OCI-LY7 (cell line): Measurements from ENCODE around the gene PTPRF. TPM values are rescaled to one million over a fixed set of nuclear protein-coding genes. Genes with fewer than 3 reads are reported as not detected.

Experiments
- BruUV-seq: library from RNA; stranded (reverse); fragments of 400-500 nt; replicated peaks from 2 replicates; lab custom pipeline; 2021; lab: Mats Ljungman, UMichigan
- CTCF ChIA-PET: fragments of 300-600 bp; sonication (Branson Sonifier 250); formaldehyde crosslinking; loops from one replicate; lab custom pipeline; 2022; ENCODE audit warnings: antibody characterized with exemption; ENCODE audit not compliant: unreplicated experiment; lab: Charles Lee
- POLR2A ChIA-PET: fragments of 300-600 bp; sonication (Branson Sonifier 250); formaldehyde crosslinking; loops from one replicate; lab custom pipeline; 2022; ENCODE audit warnings: antibody characterized with exemption; lab: Charles Lee
- DNase-seq: peaks from one replicate; pipeline ENCODE4 v3.0.0-alpha.2; 2015; ENCODE audit warnings: low spot score
- H2AFZ ChIP-seq: fragments of 200-600 bp; sonication (generic), shearing (Covaris generic); 2 replicates; pipeline ENCODE4 v1.6.1; 2014; ENCODE audit warnings: mild to moderate bottlenecking, antibody characterized with exemption, low read length, moderate library complexity
- H3K27ac ChIP-seq: fragments of 200-600 bp; sonication (generic); 2 replicates; pipeline ENCODE4 v1.5.1; 2014; ENCODE audit warnings: mixed run types, low read depth, mild to moderate bottlenecking, moderate library complexity, low read length, inconsistent platforms; ENCODE audit not compliant: poor library complexity, severe bottlenecking
- H3K36me3 ChIP-seq: fragments of 200-600 bp; sonication (generic); 2 replicates; pipeline ENCODE4 v1.6.1; 2014; ENCODE audit warnings: mild to moderate bottlenecking, antibody characterized with exemption, low read length, moderate library complexity, mixed read lengths; ENCODE audit not compliant: insufficient read depth
- H3K4me1 ChIP-seq: fragments of 200-600 bp; sonication (generic); 2 replicates; pipeline ENCODE4 v1.5.1; 2014; ENCODE audit warnings: mild to moderate bottlenecking, low read length; ENCODE audit not compliant: insufficient read depth, poor library complexity, severe bottlenecking
- H3K4me2 ChIP-seq: fragments of 200-600 bp; sonication (generic); 2 replicates; pipeline ENCODE4 v1.6.1; 2014; ENCODE audit warnings: mild to moderate bottlenecking, low read length
- H3K4me3 ChIP-seq: fragments of 200-600 bp; sonication (generic); 2 replicates; pipeline ENCODE4 v1.5.1; 2014; ENCODE audit warnings: mild to moderate bottlenecking, low read depth, low read length; ENCODE audit not compliant: poor library complexity, severe bottlenecking
- H3K79me2 ChIP-seq: fragments of 200-600 bp; sonication (generic); 2 replicates; pipeline ENCODE4 v1.6.1; 2016; ENCODE audit warnings: low read depth, mild to moderate bottlenecking, low read length, moderate library complexity, mixed read lengths; ENCODE audit not compliant: insufficient read depth
- H3K9me2 ChIP-seq: fragments of 200-600 bp; sonication (generic); 2 replicates; pipeline ENCODE4 v1.6.1; 2016; ENCODE audit warnings: mild to moderate bottlenecking, low read length, mixed read lengths; ENCODE audit not compliant: insufficient read depth
- H3K9me3 ChIP-seq: fragments of 200-600 bp; sonication (generic); 2 replicates; pipeline ENCODE4 v1.6.1; 2014; ENCODE audit warnings: mild to moderate bottlenecking, mixed run types, low read length, mixed read lengths
- H4K20me1 ChIP-seq: fragments of 200-600 bp; sonication (generic); 2 replicates; pipeline ENCODE4 v1.6.1; 2014; ENCODE audit warnings: mild to moderate bottlenecking, antibody characterized with exemption, low read length, moderate library complexity, mixed read lengths; ENCODE audit not compliant: insufficient read depth
- EZH2phosphoT487 ChIP-seq: fragments of 200-600 bp; sonication (generic); IDR thresholded peaks from 2 replicates; pipeline ENCODE4 v1.6.1; 2018; ENCODE audit warnings: low read depth, borderline replicate concordance, mild to moderate bottlenecking, mixed run types, antibody characterized with exemption, low read length, moderate library complexity, mixed read lengths
- intact Hi-C: fragments of 100-400 bp; cut with micrococcal nuclease; formaldehyde crosslinking; loops from one replicate; pipeline ENCODE4 v1.10.0; 2022; ENCODE audit not compliant: unreplicated experiment
- total RNA-seq, 2 experiments: library from RNA; depleted of rRNA in 1 of 2; stranded (reverse); fragments of >200 nt in 1 of 2; shearing (Covaris generic) in 1 of 2; gene quantifications; 2 replicates each; pipeline ENCODE4 v1.2.3, GENCODE V29; 2014 to 2022
- TF ChIP-seq, protein P1 (sequence below): fragments of 200-600 bp; sonication (generic); conservative IDR thresholded peaks from 2 replicates; pipeline ENCODE4 v1.5.1; 2014; ENCODE audit warnings: mild to moderate bottlenecking, antibody characterized with exemption, low read length, moderate library complexity, mixed read lengths

PTPRF gene
- total RNA-seq, 2 experiments from 2014 or later, result 0.06 to 0.48 TPM

DNA sequence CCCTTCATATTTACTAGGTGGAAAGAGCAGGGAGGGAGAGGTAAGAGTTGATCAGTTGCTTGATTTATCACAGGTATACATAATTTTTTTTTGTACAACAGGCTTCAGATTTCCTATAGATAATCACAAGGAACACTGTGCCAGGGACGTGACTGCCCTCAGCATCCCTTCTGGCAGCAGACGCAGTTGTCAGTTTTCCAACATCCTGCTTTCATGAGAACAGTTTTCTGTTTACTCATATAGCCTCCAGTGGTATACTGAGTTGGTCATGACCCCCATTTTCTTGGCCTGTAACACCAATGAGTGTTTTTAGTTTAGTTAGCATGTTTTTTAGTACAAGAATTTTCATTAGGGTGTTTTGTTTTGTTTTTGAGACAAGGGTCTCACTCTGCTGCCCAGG is 37.9 kb upstream of the PTPRF start:
- TF ChIP-seq EZH2phosphoT487, result no peak
- TF ChIP-seq, protein P1, sequence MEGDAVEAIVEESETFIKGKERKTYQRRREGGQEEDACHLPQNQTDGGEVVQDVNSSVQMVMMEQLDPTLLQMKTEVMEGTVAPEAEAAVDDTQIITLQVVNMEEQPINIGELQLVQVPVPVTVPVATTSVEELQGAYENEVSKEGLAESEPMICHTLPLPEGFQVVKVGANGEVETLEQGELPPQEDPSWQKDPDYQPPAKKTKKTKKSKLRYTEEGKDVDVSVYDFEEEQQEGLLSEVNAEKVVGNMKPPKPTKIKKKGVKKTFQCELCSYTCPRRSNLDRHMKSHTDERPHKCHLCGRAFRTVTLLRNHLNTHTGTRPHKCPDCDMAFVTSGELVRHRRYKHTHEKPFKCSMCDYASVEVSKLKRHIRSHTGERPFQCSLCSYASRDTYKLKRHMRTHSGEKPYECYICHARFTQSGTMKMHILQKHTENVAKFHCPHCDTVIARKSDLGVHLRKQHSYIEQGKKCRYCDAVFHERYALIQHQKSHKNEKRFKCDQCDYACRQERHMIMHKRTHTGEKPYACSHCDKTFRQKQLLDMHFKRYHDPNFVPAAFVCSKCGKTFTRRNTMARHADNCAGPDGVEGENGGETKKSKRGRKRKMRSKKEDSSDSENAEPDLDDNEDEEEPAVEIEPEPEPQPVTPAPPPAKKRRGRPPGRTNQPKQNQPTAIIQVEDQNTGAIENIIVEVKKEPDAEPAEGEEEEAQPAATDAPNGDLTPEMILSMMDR, result no peak
- no peak overlapping the region for H2AFZ ChIP-seq
- no peaks in the 10 kb centered on the region for H3K79me2 ChIP-seq
- H4K20me1 ChIP-seq, result no peaks in the 10 kb centered on the region
- intact Hi-C loops, result no loop called here
- ChIA-PET CTCF (no interaction called here), POLR2A (no interaction called here)
- peaks cover 6% of the 10 kb centered on the region for H3K9me3 ChIP-seq
- H3K9me2 ChIP-seq, result no peaks in the 10 kb centered on the region
- no peak overlapping the region for H3K27ac ChIP-seq
- no peak for DNase-seq
- BruUV-seq, result no TSS peak
- H3K4me3 ChIP-seq, result no peak overlapping the region
- no peaks in the 10 kb centered on the region for H3K4me1 ChIP-seq
- H3K36me3 ChIP-seq, result no peaks in the 10 kb centered on the region
- no peak overlapping the region for H3K4me2 ChIP-seq

GRCh38 chr1:43493661-43494450 is 36.8 kb upstream of the PTPRF start:
- intact Hi-C loops, result no loop called here
- no peak for TF ChIP-seq EZH2phosphoT487
- TF ChIP-seq, protein P1, result no peak
- no peaks in the 10 kb centered on the region for H3K9me3 ChIP-seq
- POLR2A ChIA-PET, result no interaction called here
- no peak overlapping the region for H3K27ac ChIP-seq
- no peak for DNase-seq
- H3K4me3 ChIP-seq, result no peak overlapping the region
- H3K4me1 ChIP-seq, result no peaks in the 10 kb centered on the region
- BruUV-seq, result no TSS peak
- no peaks in the 10 kb centered on the region for H3K79me2 ChIP-seq
- CTCF ChIA-PET, result no interaction called here
- H3K36me3 ChIP-seq, result no peaks in the 10 kb centered on the region
- H2AFZ ChIP-seq, result no peak overlapping the region
- no peak overlapping the region for H3K4me2 ChIP-seq
- H3K9me2 ChIP-seq, result no peaks in the 10 kb centered on the region
- H4K20me1 ChIP-seq, result no peaks in the 10 kb centered on the region

GRCh38 chr1:43495204-43495603 is 35.5 kb upstream of the PTPRF start:
- Histone ChIP-seq H3K36me3 (no peaks in the 10 kb centered on the region), H4K20me1 (no peaks in the 10 kb centered on the region), H3K4me2 (no peak overlapping the region), H3K79me2 (no peaks in the 10 kb centered on the region), H3K27ac (no peak overlapping the region), H2AFZ (no peak overlapping the region), H3K4me3 (no peak overlapping the region), H3K9me3 (no peaks in the 10 kb centered on the region), H3K9me2 (no peaks in the 10 kb centered on the region), H3K4me1 (no peaks in the 10 kb centered on the region)
- intact Hi-C loops, result no loop called here
- no peak for TF ChIP-seq EZH2phosphoT487
- TF ChIP-seq, protein P1, result no peak
- BruUV-seq, result no TSS peak
- ChIA-PET CTCF (no interaction called here), POLR2A (no interaction called here)
- no peak for DNase-seq
